Panc1 (cell line): ENCODE measurements around the gene TMEM126B. TPM values are rescaled to one million over a fixed set of nuclear protein-coding genes. Genes with fewer than 3 reads are reported as not detected.

ENCODE experiments used
- ATAC-seq: fragments of 200-7000 bp; cut with Tn5 transposase; 2 replicates; pipeline ENCODE4 v1.9.1; 2020; ENCODE audit warnings: mild to moderate bottlenecking, moderate library complexity
- BruUV-seq: library from RNA; stranded (reverse); fragments of 400-500 nt; replicated peaks from 2 replicates; lab custom pipeline; 2021; lab: Mats Ljungman, UMichigan
- CTCF ChIA-PET: fragments of 300-600 bp; sonication (Branson Sonifier 250); formaldehyde crosslinking; loops from one replicate; lab custom pipeline; 2022; ENCODE audit warnings: antibody characterized with exemption; lab: Charles Lee
- POLR2A ChIA-PET: fragments of 300-600 bp; sonication (Branson Sonifier 250); formaldehyde crosslinking; loops from one replicate; lab custom pipeline; 2022; ENCODE audit warnings: antibody characterized with exemption; lab: Charles Lee
- DNase-seq: peaks from one replicate; pipeline ENCODE4 v3.0.0-alpha.2; 2010; ENCODE audit warnings: low read depth, low spot score
- H3K27ac ChIP-seq: 2 replicates; pipeline ENCODE4 v1.5.1; 2011; ENCODE audit warnings: mild to moderate bottlenecking, low read length, inconsistent platforms
- H3K27me3 ChIP-seq: fragments of 200-500 bp; sonication (Bioruptor generic); 2 replicates; pipeline ENCODE4 v1.6.0; 2014; ENCODE audit warnings: low read length, inconsistent platforms; ENCODE audit not compliant: control insufficient read depth, insufficient read depth
- H3K36me3 ChIP-seq: fragments of 200-500 bp; sonication (Bioruptor generic); 2 replicates; pipeline ENCODE4 v1.5.1; 2014; ENCODE audit warnings: inconsistent platforms, mild to moderate bottlenecking, low read length, moderate library complexity; ENCODE audit not compliant: control insufficient read depth, insufficient read depth
- H3K4me1 ChIP-seq: 2 replicates; pipeline ENCODE4 v1.5.1; 2011; ENCODE audit warnings: inconsistent platforms, mild to moderate bottlenecking, low read length, moderate library complexity; ENCODE audit not compliant: control insufficient read depth, insufficient read depth
- H3K4me3 ChIP-seq, 2 experiments: 2 replicates each; pipeline ENCODE4 v1.5.1; 2011 to 2012; ENCODE audit warnings: low read depth in 2 of 2, low read length in 2 of 2, mild to moderate bottlenecking in 2 of 2, inconsistent platforms in 1 of 2, moderate library complexity in 1 of 2
- H3K9me3 ChIP-seq: fragments of 200-500 bp; sonication (Bioruptor generic); 2 replicates; pipeline ENCODE4 v1.5.1; 2014; ENCODE audit warnings: low read depth, mild to moderate bottlenecking, inconsistent platforms, low read length, moderate library complexity; ENCODE audit not compliant: control insufficient read depth, insufficient read depth
- POLR2AphosphoS5 ChIP-seq: IDR thresholded peaks from 2 replicates; pipeline ENCODE4 v1.6.1; 2012; ENCODE audit warnings: mild to moderate bottlenecking, low read depth, low read length, moderate library complexity
- SIN3A ChIP-seq: IDR thresholded peaks from 2 replicates; pipeline ENCODE4 v1.6.1; 2012; ENCODE audit warnings: low read depth, mild to moderate bottlenecking, low read length, moderate library complexity, borderline replicate concordance; ENCODE audit not compliant: insufficient read depth
- TCF7L2 ChIP-seq: IDR thresholded peaks from 2 replicates; pipeline ENCODE4 v1.6.1; 2011; ENCODE audit warnings: mild to moderate bottlenecking, low read depth, low read length, inconsistent platforms
- in situ Hi-C: cut with HindIII; loops from 2 replicates; pipeline ENCODE4 v1.10.0; 2016; ENCODE audit warnings: low sequenced_read_pairs, low pct_unique_long_range_greater_than_20kb
- intact Hi-C: fragments of 100-400 bp; cut with micrococcal nuclease; formaldehyde crosslinking; loops from one replicate; pipeline ENCODE4 v1.10.0; 2022; ENCODE audit not compliant: unreplicated experiment
- total RNA-seq: library from RNA; stranded (reverse); gene quantifications from one replicate; pipeline ENCODE4 v1.2.1, GENCODE V29; 2021; ENCODE audit not compliant: unreplicated experiment
- TF ChIP-seq, protein P1 (sequence below): fragments of 450-650 bp; IDR thresholded peaks from 2 replicates; pipeline ENCODE4 v1.5.1; 2017; ENCODE audit warnings: mild to moderate bottlenecking
- TF ChIP-seq, protein P2 (sequence below), 2 experiments: IDR thresholded peaks; 2 replicates each; pipeline ENCODE4 v1.6.1; 2011 to 2012; ENCODE audit warnings: low read depth in 2 of 2, control low read depth in 1 of 2, low read length in 1 of 2, mild to moderate bottlenecking in 1 of 2, moderate library complexity in 1 of 2; ENCODE audit not compliant: insufficient read depth in 1 of 2

TMEM126B gene
- total RNA-seq, 1 experiment from 2014 or later, result 106 TPM

DNA sequence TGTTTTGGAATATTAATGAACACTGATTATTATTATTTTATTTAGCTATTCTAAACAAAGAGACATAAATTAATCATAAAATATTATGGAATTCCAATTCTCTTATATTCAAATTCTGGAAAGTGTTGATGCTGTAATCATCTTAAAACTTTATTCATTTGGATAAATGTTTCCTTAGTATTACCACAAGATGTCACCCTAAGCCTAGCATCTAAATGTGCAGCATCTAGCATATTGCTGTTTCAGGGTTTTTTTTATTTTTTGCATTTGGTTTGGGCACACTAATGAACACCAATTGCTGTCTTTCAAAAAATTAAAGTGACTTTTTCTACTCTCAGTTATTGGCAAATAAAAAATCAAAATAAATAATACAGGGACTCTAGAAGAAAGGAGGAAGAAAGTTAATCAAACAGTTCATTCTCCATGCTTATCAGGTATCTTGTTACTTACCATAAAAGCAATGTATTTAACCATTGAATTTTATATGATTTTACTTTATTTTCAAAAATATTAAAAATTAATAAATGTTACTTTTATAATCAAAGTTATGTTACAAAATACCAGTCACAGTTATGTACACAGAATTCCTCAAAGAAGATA lies 33.0 kb upstream of the TMEM126B start:
- ChIA-PET POLR2A (no interaction called here), CTCF (interaction anchor here (0.5 kb wide), 1 partner anchor 158 kb away, joined by 5 read pairs; no protein-coding TSS in a partner anchor)
- Histone ChIP-seq H3K4me3 (no peak overlapping the region), H3K4me1 (no peaks in the 10 kb centered on the region), H3K36me3 (no peaks in the 10 kb centered on the region), H3K9me3 (no peaks in the 10 kb centered on the region), H3K27ac (no peak overlapping the region), H3K27me3 (no peaks in the 10 kb centered on the region)
- in situ Hi-C loops, result no loop called here
- DNase-seq, result peak; percentile 17
- BruUV-seq, result no TSS peak
- TF ChIP-seq SIN3A, result no peak
- TF ChIP-seq, protein P1, sequence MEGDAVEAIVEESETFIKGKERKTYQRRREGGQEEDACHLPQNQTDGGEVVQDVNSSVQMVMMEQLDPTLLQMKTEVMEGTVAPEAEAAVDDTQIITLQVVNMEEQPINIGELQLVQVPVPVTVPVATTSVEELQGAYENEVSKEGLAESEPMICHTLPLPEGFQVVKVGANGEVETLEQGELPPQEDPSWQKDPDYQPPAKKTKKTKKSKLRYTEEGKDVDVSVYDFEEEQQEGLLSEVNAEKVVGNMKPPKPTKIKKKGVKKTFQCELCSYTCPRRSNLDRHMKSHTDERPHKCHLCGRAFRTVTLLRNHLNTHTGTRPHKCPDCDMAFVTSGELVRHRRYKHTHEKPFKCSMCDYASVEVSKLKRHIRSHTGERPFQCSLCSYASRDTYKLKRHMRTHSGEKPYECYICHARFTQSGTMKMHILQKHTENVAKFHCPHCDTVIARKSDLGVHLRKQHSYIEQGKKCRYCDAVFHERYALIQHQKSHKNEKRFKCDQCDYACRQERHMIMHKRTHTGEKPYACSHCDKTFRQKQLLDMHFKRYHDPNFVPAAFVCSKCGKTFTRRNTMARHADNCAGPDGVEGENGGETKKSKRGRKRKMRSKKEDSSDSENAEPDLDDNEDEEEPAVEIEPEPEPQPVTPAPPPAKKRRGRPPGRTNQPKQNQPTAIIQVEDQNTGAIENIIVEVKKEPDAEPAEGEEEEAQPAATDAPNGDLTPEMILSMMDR, result peak; percentile 73; the same call in 1 of the 2 replicates
- ATAC-seq, result peak; percentile 65; the same call in 1 of the 2 replicates
- intact Hi-C loops, result loop anchor here (5.0 to 10.0 kb wide), 2 partner anchors 67 to 229 kb away; no protein-coding TSS in a partner anchor

- POLR2A ChIA-PET, result no interaction called here
- H3K9me3 ChIP-seq, result no peaks in the 10 kb centered on the region
- intact Hi-C loops, result loop anchor here (5.0 to 10.0 kb wide), 2 partner anchors 65 to 228 kb away; no protein-coding TSS in a partner anchor
- no peaks in the 10 kb centered on the region for H3K4me1 ChIP-seq
- H3K27me3 ChIP-seq, result no peaks in the 10 kb centered on the region
- in situ Hi-C loops, result no loop called here
- H3K27ac ChIP-seq, result no peak overlapping the region
- no peak for TF ChIP-seq TCF7L2
- TF ChIP-seq, protein P2, sequence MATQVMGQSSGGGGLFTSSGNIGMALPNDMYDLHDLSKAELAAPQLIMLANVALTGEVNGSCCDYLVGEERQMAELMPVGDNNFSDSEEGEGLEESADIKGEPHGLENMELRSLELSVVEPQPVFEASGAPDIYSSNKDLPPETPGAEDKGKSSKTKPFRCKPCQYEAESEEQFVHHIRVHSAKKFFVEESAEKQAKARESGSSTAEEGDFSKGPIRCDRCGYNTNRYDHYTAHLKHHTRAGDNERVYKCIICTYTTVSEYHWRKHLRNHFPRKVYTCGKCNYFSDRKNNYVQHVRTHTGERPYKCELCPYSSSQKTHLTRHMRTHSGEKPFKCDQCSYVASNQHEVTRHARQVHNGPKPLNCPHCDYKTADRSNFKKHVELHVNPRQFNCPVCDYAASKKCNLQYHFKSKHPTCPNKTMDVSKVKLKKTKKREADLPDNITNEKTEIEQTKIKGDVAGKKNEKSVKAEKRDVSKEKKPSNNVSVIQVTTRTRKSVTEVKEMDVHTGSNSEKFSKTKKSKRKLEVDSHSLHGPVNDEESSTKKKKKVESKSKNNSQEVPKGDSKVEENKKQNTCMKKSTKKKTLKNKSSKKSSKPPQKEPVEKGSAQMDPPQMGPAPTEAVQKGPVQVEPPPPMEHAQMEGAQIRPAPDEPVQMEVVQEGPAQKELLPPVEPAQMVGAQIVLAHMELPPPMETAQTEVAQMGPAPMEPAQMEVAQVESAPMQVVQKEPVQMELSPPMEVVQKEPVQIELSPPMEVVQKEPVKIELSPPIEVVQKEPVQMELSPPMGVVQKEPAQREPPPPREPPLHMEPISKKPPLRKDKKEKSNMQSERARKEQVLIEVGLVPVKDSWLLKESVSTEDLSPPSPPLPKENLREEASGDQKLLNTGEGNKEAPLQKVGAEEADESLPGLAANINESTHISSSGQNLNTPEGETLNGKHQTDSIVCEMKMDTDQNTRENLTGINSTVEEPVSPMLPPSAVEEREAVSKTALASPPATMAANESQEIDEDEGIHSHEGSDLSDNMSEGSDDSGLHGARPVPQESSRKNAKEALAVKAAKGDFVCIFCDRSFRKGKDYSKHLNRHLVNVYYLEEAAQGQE (IDR thresholded peaks at IDR 0.05; ENCODE audit: insufficient read depth in 1 of 2, low read depth in 2 of 2, low read length in 1 of 2), result no peak
- no peak for TF ChIP-seq POLR2AphosphoS5
- CTCF ChIA-PET, result no interaction called here
- no TSS peak for BruUV-seq
- no peak for DNase-seq
- no peaks in the 10 kb centered on the region for H3K36me3 ChIP-seq
- ATAC-seq, result no peak
- H3K4me3 ChIP-seq, result no peak overlapping the region
Observed at GRCh38 chr11:85596886-85597285, 31.5 kb upstream of the TMEM126B start.

GRCh38 chr11:85599083-85599482 lies 29.3 kb upstream of the TMEM126B start:
- intact Hi-C loops, result loop anchor here (5.0 to 10.0 kb wide), 2 partner anchors 63 to 226 kb away; no protein-coding TSS in a partner anchor
- POLR2A ChIA-PET, result no interaction called here
- Histone ChIP-seq H3K36me3 (no peaks in the 10 kb centered on the region), H3K27ac (no peak overlapping the region), H3K27me3 (no peaks in the 10 kb centered on the region), H3K4me3 (no peak overlapping the region), H3K9me3 (no peaks in the 10 kb centered on the region), H3K4me1 (no peaks in the 10 kb centered on the region)
- ATAC-seq, result peak; percentile 50; the same call in 1 of the 2 replicates
- CTCF ChIA-PET, result no interaction called here
- BruUV-seq, result no TSS peak
- no peak for DNase-seq
- TF ChIP-seq, protein P2 (IDR thresholded peaks at IDR 0.05; ENCODE audit: insufficient read depth in 1 of 2, low read depth in 2 of 2, low read length in 1 of 2), result no peak
- TF ChIP-seq TCF7L2 (no peak), SIN3A (no peak), POLR2AphosphoS5 (no peak)
- TF ChIP-seq, protein P1, result no peak
- in situ Hi-C loops, result no loop called here
